Esophagus squamous epithelium (tissue), 5 donors: ENCODE results near the gene TUBG2. TPM values are rescaled to one million over a fixed set of nuclear protein-coding genes. Genes with fewer than 3 reads are reported as not detected.

Experiments
- DNase-seq: peaks from one replicate; lab custom pipeline; 2025; lab: John Stamatoyannopoulos, UW
- H3K27ac ChIP-seq, 4 donors: fragments of 200-600 bp; sonication (generic); one replicate each; pipeline ENCODE4 v1.5.1; 2016 to 2019; ENCODE audit warnings: mild to moderate bottlenecking in 1 of 4
- H3K27me3 ChIP-seq, 4 donors: fragments of 200-600 bp; sonication (generic); 1 replicate in 3 of 4; 2 replicates in 1 of 4; pipeline versions ENCODE4 v1.5.1 to v1.6.0; 2017 to 2021; ENCODE audit warnings: antibody characterized with exemption in 1 of 4
- H3K36me3 ChIP-seq, 3 donors: fragments of 200-600 bp; sonication (generic); one replicate each; pipeline ENCODE4 v1.5.1; 2016 to 2019
- H3K4me1 ChIP-seq, 3 donors: fragments of 200-600 bp; sonication (generic); one replicate each; pipeline ENCODE4 v1.5.1; 2017 to 2019
- H3K4me3 ChIP-seq, 4 donors: fragments of 200-600 bp; sonication (generic); 1 replicate in 3 of 4; 2 replicates in 1 of 4; pipeline ENCODE4 v1.5.1; 2016 to 2019; ENCODE audit warnings: mild to moderate bottlenecking in 2 of 4, moderate library complexity in 1 of 4
- H3K9me3 ChIP-seq, 3 donors: fragments of 200-600 bp; sonication (generic); one replicate each; pipeline ENCODE4 v1.5.1; 2016 to 2019
- POLR2A ChIP-seq, 4 donors: fragments of 450-650 bp; IDR thresholded peaks; one replicate each; pipeline ENCODE4 v1.6.1; 2017; ENCODE audit warnings: antibody characterized with exemption in 4 of 4, mild to moderate bottlenecking in 4 of 4, moderate library complexity in 3 of 4
- WGBS, 2 donors: methylation state at CpG; one replicate each; pipeline ENCODE4 v1.1.5; 2018; 5-methylcytosine and 5-hydroxymethylcytosine counted together
- intact Hi-C: fragments of 100-400 bp; cut with DNase I; formaldehyde crosslinking; loops from one replicate; pipeline ENCODE4 v1.15.0; 2022
- total RNA-seq, 4 donors: library from RNA; depleted of rRNA; stranded (reverse); fragments of >200 nt; gene quantifications; one replicate each; pipeline ENCODE4 v1.1.0, GENCODE V29; 2016
- TF ChIP-seq, protein P1 (sequence below), 6 experiments: fragments of 450-650 bp in 4 of 6; fragments of 200-600 bp in 2 of 6; sonication (generic) in 2 of 6; IDR thresholded peaks; one replicate each; pipeline ENCODE4 v1.5.1; 2016 to 2019; ENCODE audit warnings: antibody characterized with exemption in 6 of 6, mild to moderate bottlenecking in 4 of 6, moderate library complexity in 4 of 6
- donor health status: DM: yes; HTN: yes; CAD: no.

The TUBG2 gene
- total RNA-seq, 4 donors from 2014 or later = 7.1 to 14.5 (median 8.8) TPM

DNA sequence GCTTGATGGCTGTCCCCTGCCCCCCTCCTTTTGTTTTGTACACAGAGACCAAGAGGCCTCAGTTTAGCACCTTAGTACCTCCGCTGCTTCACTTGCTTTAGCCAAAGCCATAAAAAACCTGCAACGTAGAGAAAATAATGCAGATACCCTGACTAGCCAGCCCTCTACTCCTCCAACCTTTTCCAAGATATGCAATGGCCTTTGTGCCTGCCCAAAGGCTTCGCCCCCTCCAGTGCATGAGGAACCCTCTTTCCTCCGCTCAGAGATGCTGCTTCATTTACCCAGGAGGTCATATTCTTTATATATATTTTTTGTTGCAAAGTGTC lies 40.3 kb downstream of the TUBG2 start:
- Histone ChIP-seq H3K4me1 (peaks cover 0 to 12% (median 0%) of the 10 kb centered on the region in 3 donors), H3K9me3 (no peaks in the 10 kb centered on the region), H3K27me3 (no peaks in the 10 kb centered on the region), H3K4me3 (no peak overlapping the region), H3K27ac (peak overlapping the region in 2 of 4 donors; percentile 26 to 40), H3K36me3 (peaks cover 15 to 91% (median 33%) of the 10 kb centered on the region in 3 donors)
- DNase-seq = no peak
- intact Hi-C loops = no loop called here
- 86 to 89% methylated on average over 4 of the region's 4 CpGs for WGBS, 2 donors
- TF ChIP-seq, protein P1, sequence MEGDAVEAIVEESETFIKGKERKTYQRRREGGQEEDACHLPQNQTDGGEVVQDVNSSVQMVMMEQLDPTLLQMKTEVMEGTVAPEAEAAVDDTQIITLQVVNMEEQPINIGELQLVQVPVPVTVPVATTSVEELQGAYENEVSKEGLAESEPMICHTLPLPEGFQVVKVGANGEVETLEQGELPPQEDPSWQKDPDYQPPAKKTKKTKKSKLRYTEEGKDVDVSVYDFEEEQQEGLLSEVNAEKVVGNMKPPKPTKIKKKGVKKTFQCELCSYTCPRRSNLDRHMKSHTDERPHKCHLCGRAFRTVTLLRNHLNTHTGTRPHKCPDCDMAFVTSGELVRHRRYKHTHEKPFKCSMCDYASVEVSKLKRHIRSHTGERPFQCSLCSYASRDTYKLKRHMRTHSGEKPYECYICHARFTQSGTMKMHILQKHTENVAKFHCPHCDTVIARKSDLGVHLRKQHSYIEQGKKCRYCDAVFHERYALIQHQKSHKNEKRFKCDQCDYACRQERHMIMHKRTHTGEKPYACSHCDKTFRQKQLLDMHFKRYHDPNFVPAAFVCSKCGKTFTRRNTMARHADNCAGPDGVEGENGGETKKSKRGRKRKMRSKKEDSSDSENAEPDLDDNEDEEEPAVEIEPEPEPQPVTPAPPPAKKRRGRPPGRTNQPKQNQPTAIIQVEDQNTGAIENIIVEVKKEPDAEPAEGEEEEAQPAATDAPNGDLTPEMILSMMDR (IDR thresholded peaks at IDR 0.05) = no peak
- TF ChIP-seq POLR2A (IDR thresholded peaks at IDR 0.05) = no peak

- no peak for DNase-seq
- Histone ChIP-seq H3K4me1 (peaks cover 0 to 12% (median 0%) of the 10 kb centered on the region in 3 donors), H3K9me3 (no peaks in the 10 kb centered on the region), H3K27ac (no peak overlapping the region), H3K27me3 (no peaks in the 10 kb centered on the region), H3K4me3 (no peak overlapping the region), H3K36me3 (peaks cover 16 to 93% (median 46%) of the 10 kb centered on the region in 3 donors)
- TF ChIP-seq, protein P1 (IDR thresholded peaks at IDR 0.05) = no peak
- no peak for TF ChIP-seq POLR2A (IDR thresholded peaks at IDR 0.05)
- 77 to 81% methylated on average over 9 to 10 of the region's 10 CpGs for WGBS, 2 donors
- intact Hi-C loops = no loop called here
Observed at GRCh38 chr17:42700586-42701289, 41.7 kb downstream of the TUBG2 start.

DNA sequence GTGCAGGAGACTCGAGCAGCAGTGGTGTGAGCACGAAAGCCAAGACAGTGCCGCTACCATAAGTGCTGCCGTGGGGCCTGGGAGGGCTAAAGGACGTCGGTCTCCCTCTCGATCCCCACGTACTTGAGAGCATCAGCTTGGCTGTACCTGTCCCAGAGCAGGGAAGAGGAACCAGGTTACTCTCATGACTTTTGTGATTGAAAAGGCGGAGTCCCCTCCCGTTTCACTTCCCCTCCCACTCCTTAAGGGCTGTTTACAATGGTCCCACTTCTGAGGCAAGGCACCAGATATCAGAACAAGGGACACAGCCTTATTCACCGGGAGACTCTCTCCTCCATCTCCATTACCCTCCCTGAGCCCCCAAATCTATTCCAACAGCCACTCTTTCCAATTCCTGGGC lies 43.4 kb downstream of the TUBG2 start:
- DNase-seq = no peak
- no peak overlapping the region for H3K27ac ChIP-seq
- peaks cover 0 to 12% (median 0%) of the 10 kb centered on the region in 3 donors for H3K4me1 ChIP-seq
- 83 to 86% methylated on average over 5 to 11 of the region's 11 CpGs for WGBS, 2 donors
- no peak for TF ChIP-seq POLR2A (IDR thresholded peaks at IDR 0.05)
- TF ChIP-seq, protein P1 (IDR thresholded peaks at IDR 0.05) = no peak
- intact Hi-C loops = no loop called here
- H3K36me3 ChIP-seq = peaks cover 28 to 93% (median 61%) of the 10 kb centered on the region in 3 donors
- no peaks in the 10 kb centered on the region for H3K9me3 ChIP-seq
- H3K27me3 ChIP-seq = no peaks in the 10 kb centered on the region
- H3K4me3 ChIP-seq = no peak overlapping the region

DNA sequence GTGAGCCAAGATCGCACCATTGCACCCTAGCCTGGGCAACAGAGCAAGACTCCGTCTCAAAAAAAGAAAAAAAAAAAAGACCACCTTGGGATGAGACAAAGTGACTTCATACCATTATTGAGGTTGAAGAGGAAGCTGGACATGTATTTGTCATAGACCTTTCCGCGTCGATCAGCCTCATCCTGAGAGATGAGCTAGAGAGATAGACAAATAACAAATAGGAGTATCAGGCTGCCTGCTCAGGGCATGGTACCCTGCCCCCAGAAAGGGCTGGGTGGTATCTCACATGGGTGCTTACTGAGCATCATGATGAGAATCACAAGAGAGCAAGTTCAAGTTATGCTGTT lies 45.4 kb downstream of the TUBG2 start:
- Histone ChIP-seq H3K4me3 (no peak overlapping the region), H3K27me3 (no peaks in the 10 kb centered on the region), H3K27ac (no peak overlapping the region), H3K36me3 (peaks cover 40 to 100% (median 81%) of the 10 kb centered on the region in 3 donors), H3K4me1 (peaks cover 0 to 4% (median 0%) of the 10 kb centered on the region in 3 donors), H3K9me3 (no peaks in the 10 kb centered on the region)
- DNase-seq = no peak
- intact Hi-C loops = no loop called here
- TF ChIP-seq POLR2A (IDR thresholded peaks at IDR 0.05) = no peak
- TF ChIP-seq, protein P1 (IDR thresholded peaks at IDR 0.05) = no peak
- 83 to 96% methylated on average over 5 of the region's 5 CpGs for WGBS, 2 donors

DNA sequence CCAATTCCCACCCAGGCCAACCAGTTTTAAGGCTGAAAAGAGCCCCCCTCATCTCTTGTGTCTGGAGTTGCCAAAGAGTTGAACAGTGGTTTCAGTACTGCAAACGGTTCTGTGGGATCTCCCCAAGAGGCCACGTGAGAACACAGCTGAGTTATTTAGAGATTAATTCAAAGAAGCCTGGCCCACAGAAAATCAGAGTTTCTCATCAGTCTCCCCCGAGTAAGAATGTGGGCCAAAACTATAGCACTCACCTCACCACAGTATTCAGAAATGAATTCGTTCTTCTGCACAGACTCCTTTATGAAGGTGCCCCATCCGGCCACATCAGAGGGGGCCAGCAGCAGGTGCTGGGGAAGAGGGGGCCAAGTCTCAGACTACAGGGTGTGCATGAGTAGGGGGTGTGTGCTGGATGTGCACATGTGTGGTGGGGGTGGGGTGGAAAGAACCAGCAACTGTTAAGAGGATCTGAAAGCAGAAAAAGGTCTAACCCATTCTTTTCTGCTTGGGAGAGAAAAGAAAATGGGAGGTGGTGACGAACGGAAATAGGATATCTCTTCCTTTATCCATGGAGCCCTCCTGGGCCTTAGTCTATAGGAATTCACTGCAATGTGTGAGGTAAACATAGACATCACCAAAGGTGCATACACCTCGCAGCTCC lies 45.9 kb downstream of the TUBG2 start:
- H3K36me3 ChIP-seq = peaks cover 45 to 100% (median 86%) of the 10 kb centered on the region in 3 donors
- H3K9me3 ChIP-seq = no peaks in the 10 kb centered on the region
- TF ChIP-seq, protein P1 (IDR thresholded peaks at IDR 0.05) = no peak
- no peak for TF ChIP-seq POLR2A (IDR thresholded peaks at IDR 0.05)
- intact Hi-C loops = no loop called here
- no peaks in the 10 kb centered on the region for H3K4me1 ChIP-seq
- no peaks in the 10 kb centered on the region for H3K27me3 ChIP-seq
- DNase-seq = no peak
- H3K27ac ChIP-seq = no peak overlapping the region
- 69 to 71% methylated on average over 7 to 8 of the region's 8 CpGs for WGBS, 2 donors
- no peak overlapping the region for H3K4me3 ChIP-seq
